WTC11 (cell line): ENCODE measurements around the gene OPCML. TPM values are rescaled to one million over a fixed set of nuclear protein-coding genes. Genes with fewer than 3 reads are reported as not detected.

ENCODE experiments used
- ATAC-seq: fragments of 200-7000 bp; cut with Tn5 transposase; 2 replicates; pipeline ENCODE4 v1.10.0; 2021; ENCODE audit warnings: mild to moderate bottlenecking, moderate library complexity
- CTCF ChIA-PET: fragments of 300-600 bp; sonication (Branson Sonifier 250); formaldehyde crosslinking; loops from one replicate; lab custom pipeline; 2021; ENCODE audit warnings: antibody characterized with exemption; lab: Charles Lee
- POLR2A ChIA-PET: fragments of 350-600 bp; sonication (Branson Sonifier 250); formaldehyde crosslinking; loops from one replicate; lab custom pipeline; 2021; ENCODE audit warnings: antibody characterized with exemption; lab: Charles Lee
- DNase-seq: peaks from one replicate; pipeline ENCODE4 v3.0.0; 2021; ENCODE audit warnings: low spot score
- H3K27ac Mint-ChIP-seq: 2 replicates; pipeline ENCODE4 v1.8.0; 2021; ENCODE audit warnings: mixed read lengths
- H3K27me3 Mint-ChIP-seq: 2 replicates; pipeline ENCODE4 v1.8.0; 2021; ENCODE audit warnings: low read depth, mild to moderate bottlenecking, moderate library complexity, mixed read lengths
- H3K36me3 Mint-ChIP-seq: 2 replicates; pipeline ENCODE4 v1.8.0; 2021; ENCODE audit warnings: mixed read lengths
- H3K4me1 Mint-ChIP-seq: 2 replicates; pipeline ENCODE4 v1.8.0; 2022; ENCODE audit warnings: mixed read lengths
- H3K4me3 Mint-ChIP-seq: 2 replicates; pipeline ENCODE4 v1.8.0; 2021; ENCODE audit warnings: mild to moderate bottlenecking, moderate library complexity, mixed read lengths
- H3K9me3 Mint-ChIP-seq: 2 replicates; pipeline ENCODE4 v1.8.0; 2021; ENCODE audit warnings: mixed read lengths
- CTCF ChIP-seq: fragments of 200-600 bp; IDR thresholded peaks from 2 replicates; pipeline ENCODE4 v1.8.0; 2022; ENCODE audit warnings: antibody characterized with exemption
- E2F4 ChIP-seq: sonication (generic); formaldehyde crosslinking; IDR thresholded peaks from 2 replicates; pipeline ENCODE4 v1.8.1; 2022; ENCODE audit warnings: low read depth, mild to moderate bottlenecking, moderate library complexity, missing genetic modification reagents, borderline replicate concordance
- E2F5 ChIP-seq: sonication (generic); formaldehyde crosslinking; IDR thresholded peaks from 2 replicates; pipeline ENCODE4 v1.8.1; 2022; ENCODE audit warnings: mild to moderate bottlenecking, moderate library complexity, missing genetic modification reagents
- ESRRA ChIP-seq: sonication (generic); formaldehyde crosslinking; IDR thresholded peaks from 2 replicates; pipeline ENCODE4 v1.8.1; 2022; ENCODE audit warnings: mild to moderate bottlenecking, missing genetic modification reagents, borderline replicate concordance
- ETV6 ChIP-seq: sonication (generic); formaldehyde crosslinking; IDR thresholded peaks from 2 replicates; pipeline ENCODE4 v1.8.1; 2022; ENCODE audit warnings: mild to moderate bottlenecking, missing genetic modification reagents
- FOXK1 ChIP-seq: sonication (generic); formaldehyde crosslinking; IDR thresholded peaks from 2 replicates; pipeline ENCODE4 v1.8.0; 2022; ENCODE audit warnings: mild to moderate bottlenecking, moderate library complexity, missing genetic modification reagents
- FOXP1 ChIP-seq: sonication (generic); formaldehyde crosslinking; IDR thresholded peaks from 2 replicates; pipeline ENCODE4 v1.8.0; 2022; ENCODE audit warnings: missing genetic modification reagents, mild to moderate bottlenecking, moderate library complexity, borderline replicate concordance
- GRHL2 ChIP-seq: fragments of 250-450 bp; sonication (Bioruptor Pico); IDR thresholded peaks from 2 replicates; pipeline ENCODE4 v1.8.0; 2022; ENCODE audit warnings: mild to moderate bottlenecking, moderate library complexity; ENCODE audit not compliant: insufficient replicate concordance, severe bottlenecking
- GTF2I ChIP-seq: fragments of 250-450 bp; sonication (Bioruptor Pico); conservative IDR thresholded peaks from 2 replicates; pipeline ENCODE4 v1.4.0; 2021; ENCODE audit warnings: mild to moderate bottlenecking
- HMGA2 ChIP-seq: fragments of 250-450 bp; sonication (Bioruptor Pico); IDR thresholded peaks from 2 replicates; pipeline ENCODE4 v1.4.0; 2021; ENCODE audit warnings: mild to moderate bottlenecking, moderate library complexity
- IRF2 ChIP-seq: sonication (generic); formaldehyde crosslinking; IDR thresholded peaks from 2 replicates; pipeline ENCODE4 v1.8.0; 2022; ENCODE audit warnings: low read depth, missing genetic modification reagents, borderline replicate concordance
- JAZF1 ChIP-seq: fragments of 250-450 bp; sonication (Bioruptor Pico); IDR thresholded peaks from 2 replicates; pipeline ENCODE4 v1.9.0; 2021; ENCODE audit warnings: moderate library complexity, mild to moderate bottlenecking, inconsistent platforms
- MAX ChIP-seq: sonication (generic); formaldehyde crosslinking; IDR thresholded peaks from 2 replicates; pipeline ENCODE4 v1.8.0; 2022; ENCODE audit warnings: mild to moderate bottlenecking, missing genetic modification reagents
- MXD4 ChIP-seq: fragments of 250-450 bp; sonication (Bioruptor Pico); IDR thresholded peaks from 2 replicates; pipeline ENCODE4 v1.8.0; 2021; ENCODE audit warnings: mild to moderate bottlenecking, moderate library complexity, borderline replicate concordance
- MYBL2 ChIP-seq: sonication (generic); formaldehyde crosslinking; IDR thresholded peaks from 2 replicates; pipeline ENCODE4 v1.8.1; 2023; ENCODE audit warnings: mild to moderate bottlenecking, moderate library complexity, missing genetic modification reagents
- NR2C2 ChIP-seq: sonication (generic); formaldehyde crosslinking; IDR thresholded peaks from 2 replicates; pipeline ENCODE4 v1.8.0; 2022; ENCODE audit warnings: mild to moderate bottlenecking, missing genetic modification reagents
- PREB ChIP-seq: sonication (generic); formaldehyde crosslinking; IDR thresholded peaks from 2 replicates; pipeline ENCODE4 v1.8.1; 2022; ENCODE audit warnings: mild to moderate bottlenecking, missing genetic modification reagents, moderate library complexity, borderline replicate concordance
- RELA ChIP-seq: sonication (generic); formaldehyde crosslinking; IDR thresholded peaks from 2 replicates; pipeline ENCODE4 v1.8.1; 2022; ENCODE audit warnings: missing genetic modification reagents, mild to moderate bottlenecking, borderline replicate concordance
- SMAD4 ChIP-seq: sonication (generic); formaldehyde crosslinking; IDR thresholded peaks from 2 replicates; pipeline ENCODE4 v1.8.0; 2022; ENCODE audit warnings: mild to moderate bottlenecking, missing genetic modification reagents
- TP53 ChIP-seq: sonication (generic); formaldehyde crosslinking; IDR thresholded peaks from 2 replicates; pipeline ENCODE4 v1.8.1; 2023; ENCODE audit warnings: mild to moderate bottlenecking, missing genetic modification reagents
- ZNF121 ChIP-seq: sonication (generic); formaldehyde crosslinking; IDR thresholded peaks from 2 replicates; pipeline ENCODE4 v1.8.0; 2023; ENCODE audit warnings: missing genetic modification reagents
- ZNF138 ChIP-seq: sonication (generic); formaldehyde crosslinking; conservative IDR thresholded peaks from 2 replicates; pipeline ENCODE4 v1.8.1; 2022; ENCODE audit warnings: mild to moderate bottlenecking, moderate library complexity, missing genetic modification reagents
- ZNF263 ChIP-seq: sonication (generic); formaldehyde crosslinking; IDR thresholded peaks from 2 replicates; pipeline ENCODE4 v1.8.1; 2022; ENCODE audit warnings: low read depth, mild to moderate bottlenecking, moderate library complexity, missing genetic modification reagents
- ZNF281 ChIP-seq: sonication (generic); formaldehyde crosslinking; IDR thresholded peaks from 2 replicates; pipeline ENCODE4 v1.8.0; 2023; ENCODE audit warnings: mild to moderate bottlenecking, missing genetic modification reagents
- ZNF396 ChIP-seq: fragments of 250-450 bp; sonication (Bioruptor Pico); IDR thresholded peaks from 2 replicates; pipeline ENCODE4 v1.8.0; 2021; ENCODE audit warnings: mild to moderate bottlenecking, moderate library complexity, borderline replicate concordance
- ZSCAN18 ChIP-seq: fragments of 250-450 bp; sonication (Bioruptor Pico); IDR thresholded peaks from 2 replicates; pipeline ENCODE4 v2.1.2; 2022; ENCODE audit warnings: mild to moderate bottlenecking, moderate library complexity
- total RNA-seq: library from RNA; stranded (reverse); gene quantifications from 3 replicates; pipeline ENCODE4 v1.2.3, GENCODE V29; 2021

Gene OPCML
- total RNA-seq, 1 experiment from 2014 or later: 1.5 TPM

GRCh38 chr11:133254601-133255000 is 277.7 kb downstream of the OPCML start:
- Mint-ChIP-seq H3K4me1 (peaks cover 4% of the 10 kb centered on the region; the same call in 1 of the 2 replicates), H3K4me3 (no peak overlapping the region), H3K36me3 (no peaks in the 10 kb centered on the region), H3K27ac (no peak overlapping the region), H3K27me3 (peaks cover 2% of the 10 kb centered on the region; the same call in 1 of the 2 replicates), H3K9me3 (no peaks in the 10 kb centered on the region)
- ChIA-PET POLR2A (no interaction called here), CTCF (interaction anchor here (1.4 kb wide), 1 partner anchor 11 kb away, joined by 3 read pairs; no protein-coding TSS in a partner anchor)
- no peak for ATAC-seq
- no peak for DNase-seq
- no peak for TF ChIP-seq HMGA2 (CRISPR knock-in tag)
- TF ChIP-seq ESRRA (CRISPR knock-in tag): no peak
- TF ChIP-seq MAX (CRISPR knock-in tag): no peak
- TF ChIP-seq ZNF121 (CRISPR knock-in tag): no peak
- TF ChIP-seq MYBL2: no peak
- TF ChIP-seq ZNF396 (CRISPR knock-in tag): no peak
- no peak for TF ChIP-seq GTF2I (CRISPR knock-in tag)
- no peak for TF ChIP-seq TP53 (CRISPR knock-in tag)
- TF ChIP-seq RELA: no peak
- no peak for TF ChIP-seq JAZF1 (CRISPR knock-in tag)
- no peak for TF ChIP-seq GRHL2 (CRISPR knock-in tag)
- no peak for TF ChIP-seq ZNF281 (CRISPR knock-in tag)
- no peak for TF ChIP-seq SMAD4 (CRISPR knock-in tag)
- no peak for TF ChIP-seq E2F4
- TF ChIP-seq ZSCAN18 (CRISPR knock-in tag): no peak

GRCh38 chr11:133253570-133253969 is 278.7 kb downstream of the OPCML start:
- ATAC-seq: no peak
- Mint-ChIP-seq H3K4me1 (peaks cover 12% of the 10 kb centered on the region), H3K27ac (no peak overlapping the region), H3K9me3 (0 out of 2 replicates have a peak, but pooled peaks cover 2% of the 10 kb centered on the region), H3K36me3 (no peaks in the 10 kb centered on the region), H3K4me3 (no peak overlapping the region), H3K27me3 (peaks cover 2% of the 10 kb centered on the region; the same call in 1 of the 2 replicates)
- CTCF ChIA-PET: no interaction called here
- POLR2A ChIA-PET: no interaction called here
- DNase-seq: no peak
- no peak for TF ChIP-seq CTCF
- TF ChIP-seq IRF2 (CRISPR knock-in tag): no peak
- no peak for TF ChIP-seq ETV6
- TF ChIP-seq NR2C2: no peak
- TF ChIP-seq ZNF263: no peak
- TF ChIP-seq FOXK1: no peak
- TF ChIP-seq ZNF138 (CRISPR knock-in tag): no peak
- no peak for TF ChIP-seq FOXP1 (CRISPR knock-in tag)
- no peak for TF ChIP-seq E2F5
- TF ChIP-seq MXD4 (CRISPR knock-in tag): no peak
- no peak for TF ChIP-seq PREB (CRISPR knock-in tag)
- no peak for TF ChIP-seq ZSCAN18 (CRISPR knock-in tag)
